DOHH2 (cell line): Measurements from ENCODE around the gene ARV1.
"Not testable (repeated sequence)": the region's sequence is repeated elsewhere in the genome, so short reads cannot be mapped to it uniquely, and the experiment has no call there.

Source experiments
- CTCF ChIP-seq: fragments of 200-600 bp; sonication (generic); IDR thresholded peaks from one replicate; pipeline ENCODE4 v1.5.1; 2014; ENCODE audit warnings: antibody characterized with exemption, mild to moderate bottlenecking, low read depth, low read length; ENCODE audit not compliant: poor library complexity, severe bottlenecking
- EZH2phosphoT487 ChIP-seq: fragments of 200-600 bp; sonication (generic); IDR thresholded peaks from 2 replicates; pipeline ENCODE4 v1.6.1; 2017; ENCODE audit warnings: borderline replicate concordance, mild to moderate bottlenecking, antibody characterized with exemption, low read length, moderate library complexity, mixed read lengths

GRCh38 chr1:231029247-231029646, 50.4 kb downstream of the ARV1 start:
- not testable (repeated sequence) for TF ChIP-seq CTCF, EZH2phosphoT487
